Parathyroid adenoma (tissue), 2 donors: Measurements from ENCODE around the gene RAET1L.
A peak's percentile ranks its signal among the peaks of the same experiment; 100 is the strongest.

ENCODE experiments used
- H2AFZ ChIP-seq: fragments of 300-600 bp; sonication (generic); one replicate; pipeline ENCODE4 v1.7.0; 2017; ENCODE audit warnings: antibody characterized with exemption, mild to moderate bottlenecking
- H3K27ac ChIP-seq: fragments of 300-600 bp; sonication (generic); one replicate; pipeline ENCODE4 v1.7.0; 2017
- H3K27me3 ChIP-seq: fragments of 300-600 bp; sonication (generic); one replicate; pipeline ENCODE4 v1.7.0; 2017; ENCODE audit warnings: low read length; ENCODE audit not compliant: control insufficient read depth, insufficient read depth
- H3K36me3 ChIP-seq: fragments of 300-600 bp; sonication (generic); one replicate; pipeline ENCODE4 v1.7.0; 2017; ENCODE audit warnings: low read length; ENCODE audit not compliant: control insufficient read depth, insufficient read depth
- H3K4me1 ChIP-seq: fragments of 300-600 bp; sonication (generic); one replicate; pipeline ENCODE4 v1.7.0; 2017; ENCODE audit warnings: control low read depth
- H3K4me2 ChIP-seq: fragments of 300-600 bp; sonication (generic); one replicate; pipeline ENCODE4 v1.7.0; 2017; ENCODE audit warnings: low read length
- H3K4me3 ChIP-seq: fragments of 300-600 bp; sonication (generic); one replicate; pipeline ENCODE4 v1.7.0; 2017; ENCODE audit warnings: low read depth, low read length
- H3K79me2 ChIP-seq: fragments of 300-600 bp; sonication (generic); one replicate; pipeline ENCODE4 v1.7.0; 2017; ENCODE audit warnings: control low read depth
- H3K9ac ChIP-seq: fragments of 300-600 bp; sonication (generic); one replicate; pipeline ENCODE4 v1.7.0; 2017; ENCODE audit warnings: mild to moderate bottlenecking
- H3K9me3 ChIP-seq: fragments of 300-600 bp; sonication (generic); one replicate; pipeline ENCODE4 v1.7.0; 2017; ENCODE audit warnings: low read length; ENCODE audit not compliant: control insufficient read depth
- CTCF ChIP-seq: fragments of 300-600 bp; sonication (generic); IDR thresholded peaks from one replicate; pipeline ENCODE4 v1.7.0; 2017; ENCODE audit warnings: antibody characterized with exemption, mild to moderate bottlenecking
- donor health status: primary hyperparathyroidism.

Gene RAET1L

GRCh38 chr6:149990661-149991471, 34.5 kb downstream of the RAET1L start:
- Histone ChIP-seq H3K4me2 (peak overlapping the region; percentile 63), H3K36me3 (no peaks in the 10 kb centered on the region), H3K27ac (no peak overlapping the region), H3K9me3 (no peaks in the 10 kb centered on the region), H3K9ac (no peak overlapping the region), H3K4me3 (peak overlapping the region; percentile 38), H3K79me2 (no peaks in the 10 kb centered on the region), H3K4me1 (no peaks in the 10 kb centered on the region), H3K27me3 (peaks cover 6% of the 10 kb centered on the region), H2AFZ (no peak overlapping the region)
- TF ChIP-seq CTCF = no peak

- Histone ChIP-seq H3K79me2 (no peaks in the 10 kb centered on the region), H3K9me3 (no peaks in the 10 kb centered on the region), H3K4me1 (no peaks in the 10 kb centered on the region), H3K4me2 (peak overlapping the region; percentile 63), H3K27me3 (peaks cover 6% of the 10 kb centered on the region), H3K4me3 (peak overlapping the region; percentile 38), H3K27ac (no peak overlapping the region), H2AFZ (no peak overlapping the region), H3K9ac (no peak overlapping the region), H3K36me3 (no peaks in the 10 kb centered on the region)
- TF ChIP-seq CTCF = no peak
Measured at GRCh38 chr6:149990212-149990660, 35.1 kb downstream of the RAET1L start.

GRCh38 chr6:149988550-149989346, 36.6 kb downstream of the RAET1L start:
- H2AFZ ChIP-seq = no peak overlapping the region
- H3K4me3 ChIP-seq = no peak overlapping the region
- H3K79me2 ChIP-seq = no peaks in the 10 kb centered on the region
- H3K4me1 ChIP-seq = no peaks in the 10 kb centered on the region
- no peaks in the 10 kb centered on the region for H3K36me3 ChIP-seq
- H3K9ac ChIP-seq = no peak overlapping the region
- no peak overlapping the region for H3K27ac ChIP-seq
- H3K4me2 ChIP-seq = no peak overlapping the region
- H3K9me3 ChIP-seq = no peaks in the 10 kb centered on the region
- no peak for TF ChIP-seq CTCF
- H3K27me3 ChIP-seq = peaks cover 6% of the 10 kb centered on the region

GRCh38 chr6:149987602-149988107, 37.7 kb downstream of the RAET1L start:
- H3K4me3 ChIP-seq = no peak overlapping the region
- H3K27me3 ChIP-seq = peaks cover 6% of the 10 kb centered on the region
- H3K27ac ChIP-seq = no peak overlapping the region
- no peak for TF ChIP-seq CTCF
- H3K9ac ChIP-seq = no peak overlapping the region
- H3K36me3 ChIP-seq = no peaks in the 10 kb centered on the region
- H2AFZ ChIP-seq = no peak overlapping the region
- no peaks in the 10 kb centered on the region for H3K4me1 ChIP-seq
- H3K79me2 ChIP-seq = no peaks in the 10 kb centered on the region
- H3K4me2 ChIP-seq = no peak overlapping the region
- H3K9me3 ChIP-seq = no peaks in the 10 kb centered on the region
